Left ventricle myocardium inferior (tissue), 1 donor: ENCODE results near the gene SLC9B1. TPM values are rescaled to one million over a fixed set of nuclear protein-coding genes. Genes with fewer than 3 reads are reported as not detected.

ENCODE experiments used
- DNase-seq: peaks from one replicate; pipeline ENCODE4 v3.0.0-alpha.2; 2020
- H3K27ac ChIP-seq: fragments of 200-600 bp; replicated peaks from 2 replicates; pipeline ENCODE4 v1.8.0; 2021
- H3K27me3 ChIP-seq: fragments of 200-600 bp; 2 replicates; pipeline ENCODE4 v1.8.0; 2021; ENCODE audit warnings: low read depth
- H3K36me3 ChIP-seq: fragments of 200-600 bp; 2 replicates; pipeline ENCODE4 v1.8.0; 2021
- H3K4me1 ChIP-seq: fragments of 200-600 bp; 2 replicates; pipeline ENCODE4 v1.8.0; 2021
- H3K4me3 ChIP-seq: fragments of 200-600 bp; 2 replicates; pipeline ENCODE4 v1.8.0; 2021; ENCODE audit warnings: mild to moderate bottlenecking, moderate library complexity
- H3K9me3 ChIP-seq: fragments of 200-600 bp; replicated peaks from 2 replicates; pipeline ENCODE4 v1.8.0; 2021
- CTCF ChIP-seq: fragments of 200-600 bp; IDR thresholded peaks from 2 replicates; pipeline ENCODE4 v1.8.0; 2021; ENCODE audit warnings: antibody characterized with exemption, mild to moderate bottlenecking, borderline replicate concordance
- intact Hi-C: fragments of 100-400 bp; cut with micrococcal nuclease; formaldehyde crosslinking; loops from one replicate; pipeline ENCODE4 v1.11.0; 2022
- total RNA-seq: library from RNA; stranded (reverse); fragmentation: NEBNext Ultra II Directional; extraction: Animal tissue kit (Norgen Biotek cat#: 25700); gene quantifications from one replicate; pipeline ENCODE4 v1.2.1, GENCODE V29; 2021
- donor health status: DM: no; HTN: yes; CAD: no; lungs with severe emphysema.

SLC9B1 gene
- total RNA-seq, 1 donor from 2014 or later, result 0.55 TPM

DNA sequence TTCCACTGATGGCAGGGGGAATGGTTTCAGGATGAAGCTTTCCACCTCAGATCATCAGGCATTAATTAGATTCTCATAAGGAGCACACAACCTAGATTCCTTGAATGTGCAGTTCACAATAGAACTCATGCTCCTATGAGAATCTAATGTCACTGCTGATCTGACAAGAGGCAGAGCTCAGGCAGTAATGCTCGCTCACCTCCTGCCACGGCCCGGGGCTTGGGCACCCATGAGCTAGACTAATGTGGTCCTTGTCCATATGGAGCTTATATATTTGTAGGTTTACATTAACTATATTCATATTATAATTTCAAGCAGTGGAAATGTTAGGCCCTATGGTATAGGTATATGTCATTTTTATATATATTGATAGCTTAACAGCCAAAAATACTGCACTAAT is 32.6 kb upstream of the SLC9B1 start:
- Histone ChIP-seq H3K36me3 (peaks cover 5% of the 10 kb centered on the region), H3K27ac (no peak overlapping the region), H3K4me1 (no peaks in the 10 kb centered on the region), H3K27me3 (no peaks in the 10 kb centered on the region), H3K4me3 (no peak overlapping the region), H3K9me3 (no peaks in the 10 kb centered on the region)
- no peak for TF ChIP-seq CTCF
- DNase-seq, result no peak
- intact Hi-C loops, result no loop called here

DNA sequence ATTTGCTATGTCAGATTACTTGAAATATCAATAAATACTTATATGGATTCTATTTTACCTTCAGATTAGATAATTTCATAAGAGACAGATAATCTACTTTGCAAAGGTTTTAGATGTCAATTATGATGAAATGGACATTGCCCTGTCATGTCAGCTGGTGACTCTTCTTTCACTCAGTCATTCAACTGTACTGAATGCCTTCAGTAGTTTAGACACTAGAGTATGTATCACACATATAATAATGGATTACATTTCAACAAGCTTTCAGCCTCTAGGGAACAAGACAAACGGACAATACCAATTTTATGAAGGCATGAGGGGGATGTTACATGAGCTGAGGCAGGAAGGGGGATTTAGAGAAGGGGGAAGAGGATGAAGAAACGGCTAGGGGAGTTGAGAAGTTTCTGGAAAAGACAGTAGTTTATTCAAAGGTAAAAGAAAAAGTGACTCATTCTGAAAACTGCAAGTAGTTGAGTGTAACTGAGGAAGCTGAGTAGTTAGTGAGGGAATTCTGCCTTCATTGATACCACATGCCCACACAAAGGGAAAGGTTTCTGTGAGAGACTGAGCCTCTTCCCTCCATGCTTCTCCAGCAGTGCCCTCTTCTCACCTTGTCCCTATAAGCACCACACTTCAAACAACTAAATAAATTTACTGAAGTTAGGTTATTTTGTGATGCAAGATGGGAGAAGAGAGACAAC is 31.4 kb upstream of the SLC9B1 start:
- Histone ChIP-seq H3K27me3 (no peaks in the 10 kb centered on the region), H3K27ac (no peak overlapping the region), H3K36me3 (peaks cover 5% of the 10 kb centered on the region), H3K4me3 (no peak overlapping the region), H3K9me3 (no peaks in the 10 kb centered on the region), H3K4me1 (no peaks in the 10 kb centered on the region)
- no peak for TF ChIP-seq CTCF
- DNase-seq, result no peak
- intact Hi-C loops, result no loop called here

GRCh38 chr4:103046416-103047290 is 27.1 kb upstream of the SLC9B1 start:
- Histone ChIP-seq H3K4me1 (no peaks in the 10 kb centered on the region), H3K27ac (no peak overlapping the region), H3K36me3 (peaks cover 10% of the 10 kb centered on the region), H3K27me3 (no peaks in the 10 kb centered on the region), H3K4me3 (no peak overlapping the region), H3K9me3 (no peaks in the 10 kb centered on the region)
- peak; percentile 77 for TF ChIP-seq CTCF
- DNase-seq, result no peak
- intact Hi-C loops, result no loop called here

DNA sequence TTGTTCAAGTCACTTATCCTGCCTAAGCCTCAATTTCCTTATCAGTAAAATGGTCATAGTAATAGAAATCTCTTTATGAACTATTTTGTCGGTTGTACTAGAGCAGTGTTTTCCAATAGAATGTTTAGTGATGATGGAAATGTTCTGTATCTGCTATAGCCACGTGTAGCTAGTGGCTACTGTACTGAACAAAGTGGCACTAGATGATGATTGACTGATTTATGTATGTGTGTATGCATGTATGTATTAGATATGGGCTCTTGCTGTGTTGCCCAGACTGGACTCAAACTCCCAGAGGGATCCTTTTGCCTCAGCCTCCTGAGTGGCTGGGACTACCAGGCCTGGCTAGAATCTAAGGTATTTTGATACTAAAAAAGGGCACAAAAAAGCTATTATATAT is 24.7 kb upstream of the SLC9B1 start:
- H3K36me3 ChIP-seq, result peaks cover 5% of the 10 kb centered on the region
- no peak for TF ChIP-seq CTCF
- no peaks in the 10 kb centered on the region for H3K27me3 ChIP-seq
- H3K4me1 ChIP-seq, result no peaks in the 10 kb centered on the region
- no peak for DNase-seq
- intact Hi-C loops, result no loop called here
- H3K27ac ChIP-seq, result no peak overlapping the region
- no peaks in the 10 kb centered on the region for H3K9me3 ChIP-seq
- H3K4me3 ChIP-seq, result no peak overlapping the region

DNA sequence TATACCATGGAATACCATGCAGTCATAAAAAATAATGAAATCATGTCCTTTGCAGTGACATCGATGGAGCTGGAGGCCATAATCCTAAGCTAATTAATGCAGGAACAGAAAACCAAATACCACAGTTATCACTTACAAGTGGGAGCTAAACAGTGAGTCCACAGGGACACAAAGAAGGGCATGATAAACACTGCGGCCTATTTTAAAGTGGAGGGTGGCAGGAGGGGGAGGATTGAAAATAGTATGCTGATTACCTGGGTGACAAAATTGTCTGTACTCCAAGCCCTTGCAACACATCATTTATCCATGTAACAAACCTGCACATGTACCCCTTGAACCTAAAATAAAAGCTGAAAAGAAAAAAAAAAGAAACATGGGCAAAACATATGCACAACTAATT is 16.7 kb upstream of the SLC9B1 start:
- TF ChIP-seq CTCF, result no peak
- Histone ChIP-seq H3K9me3 (peaks cover 18% of the 10 kb centered on the region), H3K36me3 (peaks cover 10% of the 10 kb centered on the region), H3K4me1 (no peaks in the 10 kb centered on the region), H3K27me3 (no peaks in the 10 kb centered on the region), H3K27ac (no peak overlapping the region), H3K4me3 (no peak overlapping the region)
- intact Hi-C loops, result no loop called here
- DNase-seq, result no peak
